Erythroblast (primary cell): ENCODE measurements around the gene DYRK1B.

Experiments used
- GATA1 ChIP-seq: IDR thresholded peaks from 2 replicates; pipeline ENCODE4 v1.6.1; 2011; ENCODE audit warnings: low read depth, mild to moderate bottlenecking, control low read depth, low read length, moderate library complexity
- POLR2A ChIP-seq: IDR thresholded peaks from 2 replicates; pipeline ENCODE4 v1.6.1; 2011; ENCODE audit warnings: mild to moderate bottlenecking, low read length

DNA sequence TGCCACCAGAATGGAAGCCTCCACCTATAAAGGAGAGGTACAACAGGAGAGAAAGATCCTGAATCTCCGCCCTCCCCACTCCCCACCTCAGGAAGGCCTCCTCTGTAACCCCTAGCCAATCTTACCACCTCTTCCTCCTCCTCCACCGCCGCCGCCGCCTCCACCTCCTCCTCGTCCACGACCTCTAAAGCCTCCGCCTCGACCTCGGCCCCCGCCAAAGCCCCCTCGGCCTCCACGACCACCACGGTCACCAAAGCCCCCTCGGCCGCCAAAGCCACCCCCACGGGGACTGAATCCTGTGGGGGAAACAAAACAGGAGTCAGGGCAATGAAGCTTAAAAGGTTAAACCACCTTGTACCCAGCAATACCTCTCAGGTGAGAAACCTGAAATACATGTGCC is 6.5 kb upstream of the DYRK1B start:
- TF ChIP-seq POLR2A (no peak), GATA1 (no peak)
